Ishikawa (cell line): ENCODE measurements around the gene GZMA.

Source experiments
- CEBPB ChIP-seq: IDR thresholded peaks from 2 replicates; pipeline ENCODE4 v1.6.1; 2012
- EGR1 ChIP-seq: IDR thresholded peaks from 2 replicates; pipeline ENCODE4 v1.6.1; 2012
- EP300 ChIP-seq: IDR thresholded peaks from 2 replicates; pipeline ENCODE4 v1.6.1; 2012; ENCODE audit warnings: borderline replicate concordance
- FOXM1 ChIP-seq: IDR thresholded peaks from 2 replicates; pipeline ENCODE4 v1.6.1; 2012; ENCODE audit warnings: low read depth, borderline replicate concordance
- REST ChIP-seq: IDR thresholded peaks from 2 replicates; pipeline ENCODE4 v1.6.1; 2012; ENCODE audit warnings: low read depth, mild to moderate bottlenecking
- TAF1 ChIP-seq: IDR thresholded peaks from 2 replicates; pipeline ENCODE4 v1.6.1; 2012; ENCODE audit warnings: low read depth, mild to moderate bottlenecking
- USF1 ChIP-seq: IDR thresholded peaks from 2 replicates; pipeline ENCODE4 v1.6.1; 2012
- YY1 ChIP-seq: IDR thresholded peaks from 2 replicates; pipeline ENCODE4 v1.6.1; 2012; ENCODE audit warnings: low read depth
- ZBTB7A ChIP-seq: IDR thresholded peaks from 2 replicates; pipeline ENCODE4 v1.6.1; 2012; ENCODE audit warnings: low read depth

DNA sequence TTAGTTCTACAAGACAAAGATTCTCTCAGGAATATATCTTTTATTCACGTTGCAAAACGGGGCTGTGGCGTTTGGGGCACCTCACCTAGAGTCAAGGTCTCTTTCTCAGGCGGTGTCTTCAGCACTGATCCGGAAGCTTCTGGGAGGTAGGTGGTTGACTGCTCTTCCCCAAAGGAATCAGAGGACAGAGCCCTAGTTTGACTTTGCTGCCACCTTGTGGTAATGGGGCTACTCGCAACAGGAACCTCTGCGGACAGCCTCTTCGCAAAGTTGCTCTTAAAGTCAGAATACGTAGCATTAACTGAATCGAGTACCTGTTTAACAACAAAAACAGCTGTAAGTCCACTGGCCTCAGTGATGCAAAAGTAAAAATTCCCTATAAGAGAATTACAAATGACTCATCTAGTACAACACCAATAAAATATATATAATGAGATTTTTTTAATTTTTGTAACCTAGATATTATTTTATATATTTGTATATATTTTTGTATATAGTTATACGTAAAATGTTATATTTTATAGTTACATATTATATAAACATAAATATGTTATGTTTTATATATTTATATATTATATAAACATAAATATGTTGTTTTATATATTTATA lies 44.2 kb downstream of the GZMA start:
- TF ChIP-seq EP300, result no peak
- no peak for TF ChIP-seq TAF1
- no peak for TF ChIP-seq ZBTB7A
- TF ChIP-seq EGR1, result no peak
- no peak for TF ChIP-seq YY1
- no peak for TF ChIP-seq USF1
- no peak for TF ChIP-seq REST
- no peak for TF ChIP-seq FOXM1
- no peak for TF ChIP-seq CEBPB
